Measurements from ENCODE around the gene ZBTB7C.

The ZBTB7C gene

DNA sequence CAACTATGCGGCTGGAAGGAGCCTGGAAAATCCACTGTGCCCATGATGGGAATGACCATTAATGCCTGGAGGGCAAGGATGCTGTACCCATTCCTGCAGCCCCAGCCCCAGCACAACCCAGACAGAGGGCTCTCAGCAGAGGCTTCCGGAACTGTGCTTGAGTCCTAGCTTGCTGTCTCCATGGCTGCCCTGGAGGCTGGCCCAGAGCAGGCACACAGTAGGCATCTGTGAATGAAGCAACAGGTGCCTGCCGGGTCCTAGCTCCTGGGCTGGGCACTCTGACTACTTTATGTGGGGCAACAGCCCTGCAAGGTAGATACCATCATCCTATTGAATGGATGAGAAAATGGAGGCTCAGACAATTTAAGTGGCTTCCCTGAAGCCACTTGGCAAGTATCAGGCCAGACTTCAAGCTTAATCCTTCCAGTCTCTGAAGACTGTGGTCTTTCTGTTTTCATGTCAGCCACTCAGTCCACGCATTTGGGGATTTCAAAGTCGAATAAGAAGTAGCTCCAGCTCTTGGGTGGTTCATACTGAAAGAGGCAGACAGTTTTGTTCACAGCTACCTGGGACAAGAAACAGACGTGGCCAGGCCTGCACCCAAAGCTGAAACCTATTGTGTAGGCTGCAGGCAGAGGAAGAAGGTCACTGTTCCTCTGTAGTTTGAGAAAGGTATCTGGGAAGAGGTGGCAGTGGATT lies 237.5 kb downstream of the ZBTB7C start:
- DNase-seq (ENCODE audit: low read depth in 1 of 2, low spot score in 1 of 2), result no peak

DNA sequence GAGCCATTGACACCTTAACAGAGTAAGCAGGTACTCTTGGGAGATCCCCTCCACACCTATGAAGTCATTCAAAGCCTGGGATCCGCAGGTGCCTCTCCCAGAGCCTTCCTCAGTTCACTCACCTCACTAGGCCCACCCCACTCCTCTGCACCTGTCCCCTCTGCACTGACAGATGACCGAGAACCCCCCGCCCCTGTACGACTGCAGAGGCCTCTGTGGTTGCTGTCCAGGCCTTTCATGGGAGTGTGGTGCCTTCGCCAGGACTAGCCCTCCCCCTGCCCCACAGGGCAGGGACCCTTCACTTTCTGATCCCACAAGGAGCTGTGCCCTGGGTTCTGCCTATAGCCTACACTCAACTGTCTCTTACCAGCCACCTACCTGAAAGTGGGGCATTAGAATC lies 238.5 kb downstream of the ZBTB7C start:
- DNase-seq (ENCODE audit: low read depth in 1 of 2, low spot score in 1 of 2), result no peak

GRCh38 chr18:48168861-48169260 lies 240.3 kb downstream of the ZBTB7C start:
- no peak for DNase-seq (ENCODE audit: low read depth in 1 of 2, low spot score in 1 of 2)

GRCh38 chr18:48167897-48168253 lies 241.3 kb downstream of the ZBTB7C start:
- no peak for DNase-seq (ENCODE audit: low read depth in 1 of 2, low spot score in 1 of 2)

GRCh38 chr18:48166336-48166875 lies 242.8 kb downstream of the ZBTB7C start:
- no peak for DNase-seq (ENCODE audit: low read depth in 1 of 2, low spot score in 1 of 2)

DNA sequence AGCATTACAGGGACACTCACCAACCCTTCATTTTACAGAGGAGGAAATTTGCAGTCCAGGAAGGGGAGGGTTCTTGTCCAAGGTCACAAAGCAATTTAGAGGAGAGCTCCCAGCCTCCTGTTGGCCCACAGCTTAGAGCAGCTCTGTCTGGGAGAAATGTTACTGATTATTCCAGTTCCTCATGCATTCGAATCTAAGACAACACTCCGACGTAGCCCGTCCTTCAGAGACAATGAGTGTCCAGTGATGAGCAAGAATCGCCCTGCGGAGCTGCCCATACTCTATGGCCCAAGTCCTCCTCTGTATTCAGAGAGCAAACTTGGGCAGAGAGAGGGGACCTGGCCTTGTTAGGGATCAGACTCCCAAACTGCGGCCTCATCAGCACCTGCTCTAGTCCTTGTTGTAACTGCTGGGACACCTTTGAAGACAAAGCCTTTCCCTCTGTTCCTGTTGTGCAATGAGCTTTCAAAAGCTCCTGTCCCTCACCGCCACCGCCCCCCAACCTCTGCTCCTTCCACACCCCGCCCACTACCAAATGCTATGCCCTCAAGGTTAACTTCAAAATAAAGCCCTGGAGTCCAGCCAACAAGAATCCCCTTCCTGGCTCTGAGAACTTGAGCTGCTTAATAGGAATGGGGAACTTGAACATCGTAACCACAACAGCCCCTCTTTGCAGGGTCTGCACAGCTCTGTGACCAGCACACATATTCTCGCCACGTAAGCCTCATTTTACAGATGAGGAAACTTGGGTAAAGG lies 243.9 kb downstream of the ZBTB7C start:
- DNase-seq (ENCODE audit: low read depth in 1 of 2, low spot score in 1 of 2), result no peak

DNA sequence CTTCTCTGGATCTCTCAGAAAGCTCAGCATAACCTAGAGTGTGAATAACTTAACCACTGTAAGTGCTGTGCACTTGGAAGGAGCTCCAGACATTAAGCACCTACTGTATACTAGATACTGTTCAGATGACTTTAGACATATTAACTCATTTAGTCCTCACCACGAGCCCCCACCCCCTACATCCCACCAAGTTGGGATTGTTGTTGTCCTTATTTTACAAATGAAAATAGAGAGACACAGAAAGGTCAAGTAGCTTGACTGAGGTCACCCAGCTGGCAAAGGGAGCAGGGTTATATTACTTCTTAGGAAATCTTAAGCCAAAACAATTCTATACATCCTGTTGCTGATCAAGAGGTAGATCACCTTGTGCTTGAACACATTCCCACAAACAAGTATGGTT lies 244.5 kb downstream of the ZBTB7C start:
- DNase-seq (ENCODE audit: low read depth in 1 of 2, low spot score in 1 of 2), result no peak

GRCh38 chr18:48164116-48164515 lies 245.1 kb downstream of the ZBTB7C start:
- DNase-seq (ENCODE audit: low read depth in 1 of 2, low spot score in 1 of 2), result no peak

- no peak for DNase-seq (ENCODE audit: low read depth in 1 of 2, low spot score in 1 of 2)
Observed at GRCh38 chr18:48163738-48164115, 245.5 kb downstream of the ZBTB7C start.

GRCh38 chr18:48162956-48163737 lies 246.0 kb downstream of the ZBTB7C start:
- DNase-seq (ENCODE audit: low read depth in 1 of 2, low spot score in 1 of 2), result no peak

- DNase-seq (ENCODE audit: low read depth in 1 of 2, low spot score in 1 of 2), result no peak
Observed at GRCh38 chr18:48161911-48162698, 247.1 kb downstream of the ZBTB7C start.

DNA sequence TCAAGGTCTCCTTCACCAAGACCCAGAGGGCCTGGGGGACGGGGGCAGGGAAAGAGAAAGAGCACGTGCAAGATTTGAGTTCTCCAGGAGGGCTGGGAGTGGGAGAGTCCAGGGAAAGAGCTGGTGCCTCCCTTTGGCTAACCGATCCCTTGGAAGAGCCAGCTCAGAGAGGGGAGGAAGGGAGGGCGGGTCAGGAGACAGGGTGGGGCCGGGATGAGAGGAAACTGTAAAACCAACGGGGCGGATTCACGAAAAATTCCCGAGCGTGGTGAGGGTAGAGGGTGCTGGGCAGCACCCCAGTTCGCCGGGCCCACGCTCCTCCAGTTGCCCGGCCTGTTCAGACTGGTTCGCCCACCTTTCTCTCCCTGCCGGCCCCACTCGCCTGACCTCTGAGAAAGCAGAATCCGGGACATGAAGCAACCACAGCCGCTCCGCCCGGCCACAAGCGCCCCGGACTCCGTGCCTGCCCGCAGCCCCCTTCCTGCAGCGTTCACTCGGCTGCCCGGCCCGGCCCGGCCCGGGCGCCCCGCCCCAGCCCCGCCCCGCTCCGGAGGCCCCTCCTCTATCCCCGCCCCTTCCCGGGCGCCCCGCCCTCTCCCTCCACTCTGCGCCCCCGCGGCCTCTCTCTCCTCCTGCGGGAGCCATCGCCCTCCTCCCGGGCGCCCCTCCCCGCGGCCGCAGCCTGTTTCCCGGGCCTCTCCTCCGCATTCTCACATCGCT lies 247.8 kb downstream of the ZBTB7C start:
- peak; percentile 46 to 47 for DNase-seq (ENCODE audit: low read depth in 1 of 2, low spot score in 1 of 2)

GRCh38 chr18:48160622-48161021 lies 248.6 kb downstream of the ZBTB7C start:
- DNase-seq (ENCODE audit: low read depth in 1 of 2, low spot score in 1 of 2), result no peak

GRCh38 chr18:48159816-48160215 lies 249.4 kb downstream of the ZBTB7C start:
- DNase-seq (ENCODE audit: low read depth in 1 of 2, low spot score in 1 of 2), result no peak

GRCh38 chr18:48158721-48159120 lies 250.5 kb downstream of the ZBTB7C start:
- DNase-seq (ENCODE audit: low read depth in 1 of 2, low spot score in 1 of 2), result no peak

GRCh38 chr18:48157956-48158355 lies 251.2 kb downstream of the ZBTB7C start:
- no peak for DNase-seq (ENCODE audit: low read depth in 1 of 2, low spot score in 1 of 2)

GRCh38 chr18:48155856-48156255 lies 253.3 kb downstream of the ZBTB7C start:
- DNase-seq (ENCODE audit: low read depth in 1 of 2, low spot score in 1 of 2), result no peak

- DNase-seq (ENCODE audit: low read depth in 1 of 2, low spot score in 1 of 2), result no peak
Observed at GRCh38 chr18:48154828-48155227, 254.4 kb downstream of the ZBTB7C start.

DNA sequence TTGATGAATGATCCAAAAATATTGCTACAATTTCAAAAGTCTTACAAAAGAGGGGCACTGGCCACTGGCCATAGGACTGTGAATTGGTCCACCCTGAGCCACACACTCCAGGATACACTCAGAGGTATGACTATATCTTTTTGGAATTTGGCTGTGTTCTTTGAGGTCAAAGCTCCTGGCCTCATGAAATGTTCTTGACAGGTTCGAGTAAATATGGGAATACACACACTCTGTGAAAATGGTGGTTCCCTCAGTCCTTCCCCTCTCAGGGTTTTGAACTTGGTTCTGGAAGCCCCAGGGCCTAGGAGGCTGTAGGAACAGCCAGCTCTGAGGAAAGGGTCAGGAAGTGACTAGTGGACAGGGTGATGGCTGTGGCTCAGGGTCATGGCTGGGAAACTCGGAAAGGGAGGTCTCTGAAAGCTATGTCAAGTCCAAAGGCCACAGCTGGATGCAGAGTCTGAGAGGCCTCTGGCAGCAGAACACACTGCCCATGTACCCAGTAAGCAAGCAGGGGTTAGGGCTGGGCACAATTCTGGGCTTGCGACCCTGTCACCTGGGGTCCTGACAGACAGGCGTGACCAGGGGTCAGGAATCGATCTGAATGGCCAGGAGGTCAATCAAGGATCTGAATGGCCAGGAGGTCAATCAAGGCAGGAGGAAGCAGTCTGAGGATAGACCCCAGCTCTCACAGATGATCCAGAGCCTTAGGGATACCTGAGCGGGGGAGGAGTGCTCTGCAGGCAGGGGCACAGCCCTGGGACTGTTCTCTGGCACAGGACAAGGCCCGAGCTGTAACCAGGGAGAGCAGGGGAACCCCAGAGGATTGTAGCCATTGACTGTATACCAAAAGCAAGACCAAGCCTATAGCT lies 255.3 kb downstream of the ZBTB7C start:
- DNase-seq (ENCODE audit: low read depth in 1 of 2, low spot score in 1 of 2), result no peak

Measured in activated T-helper 1 cell treated with anti-CD3 and anti-CD28 coated beads, Interleukin-2, amount 50 U/mL, for 16 hours (primary cell).